Left ventricle myocardium superior (tissue), 1 donor: ENCODE data around the gene ATAD2B. TPM values are rescaled to one million over a fixed set of nuclear protein-coding genes. Genes with fewer than 3 reads are reported as not detected.
"Not testable (repeated sequence)": the region's sequence is repeated elsewhere in the genome, so short reads cannot be mapped to it uniquely, and the experiment has no call there.

ENCODE experiments used
- ATAC-seq: fragments of 200-7000 bp; cut with Tn5 transposase; one replicate; pipeline ENCODE4 v1.9.1; 2020; ENCODE audit warnings: mild to moderate bottlenecking, moderate library complexity
- DNase-seq: peaks from one replicate; pipeline ENCODE4 v3.0.0-alpha.2; 2020
- intact Hi-C: fragments of 100-400 bp; cut with micrococcal nuclease; formaldehyde crosslinking; loops from one replicate; pipeline ENCODE4 v1.11.0; 2022
- total RNA-seq: library from RNA; stranded (reverse); fragmentation: NEBNext Ultra II Directional; extraction: Animal tissue kit (Norgen Biotek cat#: 25700); gene quantifications from one replicate; pipeline ENCODE4 v1.2.1, GENCODE V29; 2021
- donor health status: DM: no; HTN: yes; CAD: no; lungs with severe emphysema.

ATAD2B gene
- total RNA-seq, 1 donor from 2014 or later: 6.9 TPM

- intact Hi-C loops: no loop called here
- DNase-seq (no peak), ATAC-seq (no peak)
These were observed 120.2 kb downstream of the ATAD2B start for GRCh38 chr2:23806665-23807249.

DNA sequence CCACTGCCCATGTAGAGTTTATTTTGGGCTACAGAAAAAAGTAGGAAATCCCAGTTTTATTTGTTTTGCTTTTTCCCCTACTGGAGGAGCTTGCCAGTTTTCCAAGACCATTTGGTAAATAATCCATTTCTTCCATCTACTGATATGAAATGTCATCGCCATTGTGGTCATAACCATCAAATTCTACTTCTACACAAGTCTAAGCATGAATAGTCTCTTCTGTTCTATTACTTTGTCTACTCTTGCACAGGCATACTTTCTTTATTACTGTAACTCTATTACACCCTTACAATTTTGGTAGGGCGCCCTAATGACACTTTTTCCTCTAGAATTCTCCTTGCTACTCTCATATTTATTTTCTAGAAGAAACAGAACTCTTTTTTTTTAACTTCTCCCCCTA is 120.7 kb downstream of the ATAD2B start:
- DNase-seq (no peak), ATAC-seq (no peak)
- intact Hi-C loops: no loop called here

DNA sequence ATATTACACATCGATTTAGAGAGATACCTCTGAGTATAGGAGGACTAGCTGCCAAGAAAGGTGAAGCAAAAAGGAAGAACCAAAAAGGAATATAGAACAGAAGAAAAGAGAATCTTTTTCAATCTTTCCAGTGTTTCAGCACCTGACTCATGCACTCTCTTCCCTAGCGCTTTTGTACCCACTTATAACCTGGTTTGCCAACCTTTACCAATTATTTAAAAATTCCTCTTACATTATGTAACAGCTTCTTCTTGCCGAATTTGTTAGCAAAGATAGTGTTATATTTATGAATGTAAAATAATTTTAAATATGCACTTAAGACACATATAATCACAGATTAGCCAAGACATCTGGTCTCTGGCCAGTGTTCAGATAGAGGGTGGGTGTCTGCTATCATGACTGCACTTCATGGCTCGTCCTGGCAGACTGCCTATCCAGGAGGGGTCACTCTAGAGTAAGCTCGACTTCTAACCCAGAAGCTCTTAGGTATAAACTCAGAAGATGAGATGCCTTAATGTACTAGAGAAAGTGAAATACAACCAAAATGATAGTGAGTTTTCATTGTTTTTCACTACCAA is 122.9 kb downstream of the ATAD2B start:
- DNase-seq (peak; percentile 57), ATAC-seq (peak; percentile 60)
- intact Hi-C loops: no loop called here

- ATAC-seq: no peak
- intact Hi-C loops: no loop called here
These were observed 123.5 kb downstream of the ATAD2B start for GRCh38 chr2:23803264-23803964.

DNA sequence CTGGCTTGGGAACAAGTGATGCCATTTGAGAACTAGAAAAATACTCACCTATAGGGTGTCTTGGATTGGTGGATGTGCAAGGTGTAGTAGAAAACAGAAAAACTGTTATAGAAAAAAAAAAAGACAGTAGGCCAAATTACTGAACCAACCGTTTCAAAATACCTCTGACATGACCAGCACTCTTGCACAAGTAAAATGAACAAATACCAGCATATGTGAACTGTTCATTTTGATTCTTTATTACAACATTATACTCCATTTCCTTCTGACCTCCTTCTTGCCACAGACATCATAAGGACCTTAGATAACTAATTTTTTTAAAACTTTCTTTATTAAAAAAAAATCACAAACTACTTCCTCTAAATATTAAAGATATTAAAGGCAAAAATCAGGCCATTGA is 125.5 kb downstream of the ATAD2B start:
- intact Hi-C loops: no loop called here
- ATAC-seq (no peak), DNase-seq (no peak)

More at GRCh38 chr2:23803264-23803964, 123.5 kb downstream of the ATAD2B start:
- DNase-seq: no peak

DNA sequence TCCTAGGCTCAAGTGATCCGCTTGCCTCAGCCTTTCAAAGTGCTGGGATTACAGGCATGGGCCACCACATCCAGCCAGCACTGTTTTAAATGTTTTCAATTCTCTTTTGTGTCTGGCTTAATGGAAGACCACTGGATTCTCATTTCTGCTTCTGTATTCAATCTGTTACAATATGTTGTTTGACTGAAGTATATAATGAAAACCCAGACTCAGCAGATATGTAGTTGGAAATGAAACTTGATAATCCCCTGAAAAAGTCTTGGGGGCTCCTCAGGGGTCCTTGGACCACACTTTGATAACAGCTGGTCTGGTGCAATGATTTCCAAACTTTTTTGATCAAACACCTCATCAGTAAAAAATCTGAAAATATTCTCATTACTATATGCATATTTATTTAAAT is 132.7 kb downstream of the ATAD2B start:
- ATAC-seq (no peak), DNase-seq (no peak)
- intact Hi-C loops: no loop called here

DNA sequence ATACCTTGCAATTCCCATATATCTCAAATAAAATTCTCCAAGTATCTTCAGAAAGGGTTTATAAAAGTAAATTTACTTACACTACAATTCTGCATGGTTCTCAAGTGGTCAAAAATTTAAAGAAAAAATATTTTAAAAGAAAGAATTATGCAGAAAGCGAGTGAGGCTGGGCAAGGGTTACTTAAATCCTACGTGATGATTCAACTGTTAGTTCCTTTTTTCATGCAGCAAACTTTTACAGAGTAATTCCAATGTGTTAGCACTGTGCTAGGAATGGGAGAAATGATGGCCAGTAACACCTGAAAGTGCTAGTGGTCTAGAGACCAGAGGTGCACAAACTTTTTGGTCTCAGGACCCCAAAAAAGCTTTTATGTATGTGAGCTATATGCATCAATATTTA is 133.4 kb downstream of the ATAD2B start:
- intact Hi-C loops: no loop called here
- no peak for ATAC-seq
- DNase-seq: no peak

GRCh38 chr2:23791030-23791429 is 135.9 kb downstream of the ATAD2B start:
- intact Hi-C loops: no loop called here
- DNase-seq (no peak), ATAC-seq (no peak)

GRCh38 chr2:23789012-23789411 is 137.9 kb downstream of the ATAD2B start:
- intact Hi-C loops: no loop called here
- no peak for DNase-seq
- no peak for ATAC-seq

DNA sequence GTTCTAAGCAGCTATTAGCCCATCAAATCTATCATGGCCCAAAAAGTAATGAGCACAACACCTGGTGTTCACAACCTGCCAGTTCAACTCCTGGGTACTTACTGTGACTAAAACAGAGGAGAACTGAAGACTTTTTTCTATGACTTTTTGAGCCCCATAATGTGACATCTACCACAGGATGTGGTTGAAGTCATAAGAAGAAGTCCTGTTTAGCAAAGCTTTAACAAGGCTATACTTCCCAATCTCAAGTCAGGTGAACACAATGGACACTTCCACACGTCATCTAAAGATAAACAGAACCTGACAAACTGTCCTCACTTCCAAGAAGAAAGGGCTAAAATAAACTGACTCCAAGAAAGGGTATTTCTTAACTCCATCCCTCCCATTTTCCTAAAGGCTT is 138.8 kb downstream of the ATAD2B start:
- ATAC-seq: no peak
- no peak for DNase-seq
- intact Hi-C loops: no loop called here

DNA sequence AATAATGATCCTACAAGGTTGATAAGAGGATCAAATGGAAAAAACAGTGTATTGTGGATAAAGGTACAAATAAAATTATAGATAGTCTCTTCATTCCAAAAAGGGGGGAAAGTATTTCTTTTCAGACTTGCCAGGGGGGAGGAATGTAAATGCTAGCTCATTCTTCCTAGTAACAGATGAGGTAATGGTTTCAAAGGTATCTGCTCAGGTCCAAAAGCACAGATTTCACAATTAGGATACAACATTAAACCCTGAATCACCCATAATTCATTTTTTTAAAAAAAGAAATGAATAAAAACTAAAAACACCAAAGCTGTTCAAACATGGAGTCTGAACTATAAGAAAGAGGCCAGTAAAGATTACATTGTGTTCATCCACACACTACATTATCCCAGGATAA is 142.0 kb downstream of the ATAD2B start:
- ATAC-seq (no peak), DNase-seq (no peak)
- intact Hi-C loops: no loop called here

GRCh38 chr2:23782646-23783045 is 144.3 kb downstream of the ATAD2B start:
- intact Hi-C loops: no loop called here
- DNase-seq (no peak), ATAC-seq (no peak)

- no peak for DNase-seq
- no peak for ATAC-seq
- intact Hi-C loops: no loop called here
These were observed 144.8 kb downstream of the ATAD2B start for GRCh38 chr2:23782126-23782525.

DNA sequence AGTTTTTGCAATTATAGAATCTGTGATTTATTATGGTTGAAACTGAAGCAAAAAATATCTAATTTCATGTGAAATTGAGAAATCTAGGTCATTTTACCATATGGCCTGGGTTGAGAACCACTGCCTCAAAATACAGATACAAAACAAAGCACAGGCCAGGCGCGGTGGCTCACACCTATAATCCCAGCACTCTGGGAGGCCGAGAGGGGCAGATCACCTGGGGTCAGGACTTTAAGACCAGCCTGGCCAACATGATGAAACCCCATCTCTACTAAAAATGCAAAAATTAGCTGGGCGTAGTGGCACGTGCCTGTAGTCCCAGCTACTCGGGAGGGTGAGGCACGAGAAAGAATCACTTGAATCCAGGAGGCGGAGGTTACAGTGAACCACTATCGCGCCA is 146.5 kb downstream of the ATAD2B start:
- intact Hi-C loops, ATAC-seq, DNase-seq: not testable (repeated sequence)

GRCh38 chr2:23777826-23778225 is 149.1 kb downstream of the ATAD2B start:
- DNase-seq: no peak
- intact Hi-C loops: no loop called here
- ATAC-seq: no peak

- intact Hi-C loops: no loop called here
- DNase-seq (no peak), ATAC-seq (no peak)
These were observed 150.9 kb downstream of the ATAD2B start for GRCh38 chr2:23776021-23776420.

- no peak for DNase-seq
- intact Hi-C loops: no loop called here
- no peak for ATAC-seq
These were observed 154.2 kb downstream of the ATAD2B start for GRCh38 chr2:23772684-23773083.

DNA sequence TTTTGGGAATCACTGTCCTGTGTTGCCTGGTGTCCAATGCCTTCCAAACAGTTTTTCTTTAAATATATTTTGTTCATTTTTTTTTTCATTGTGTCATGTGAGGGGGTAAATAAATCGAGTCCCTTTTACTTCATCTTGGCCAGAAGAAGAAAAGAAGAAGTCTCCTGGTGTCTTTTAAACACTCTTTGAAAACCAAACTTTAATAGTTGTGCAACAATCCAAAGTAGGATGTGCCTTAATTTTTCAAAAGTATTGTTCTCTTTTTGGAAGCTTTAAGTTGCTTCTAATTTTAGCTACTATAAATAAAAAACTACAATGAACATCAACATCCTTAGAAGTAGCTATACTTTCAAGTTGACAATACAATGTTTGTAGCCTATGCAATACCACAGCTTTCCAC is 154.9 kb downstream of the ATAD2B start:
- no peak for ATAC-seq
- intact Hi-C loops: no loop called here
- no peak for DNase-seq

DNA sequence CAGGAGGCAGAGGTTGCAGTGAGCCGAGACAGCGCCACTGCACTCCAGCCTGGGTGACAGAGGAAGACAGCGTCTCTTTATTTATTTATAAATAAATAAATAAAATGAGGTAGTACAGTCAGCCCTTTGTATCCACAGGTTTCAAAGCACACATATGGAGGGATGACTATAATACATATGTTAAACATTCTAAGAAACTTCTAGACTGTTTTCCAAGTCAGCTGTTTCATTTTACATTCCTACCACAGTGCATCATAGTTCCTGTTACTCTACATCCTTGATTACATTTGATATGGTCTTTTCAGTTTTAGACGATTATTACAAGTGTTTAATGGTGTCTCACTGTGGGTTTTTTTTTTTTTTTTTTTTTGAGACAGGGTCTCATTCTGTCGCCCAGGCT is 157.6 kb downstream of the ATAD2B start:
- DNase-seq (no peak), ATAC-seq (no peak)
- intact Hi-C loops: no loop called here

GRCh38 chr2:23767876-23768621 is 158.9 kb downstream of the ATAD2B start:
- intact Hi-C loops: no loop called here
- ATAC-seq (no peak), DNase-seq (no peak)
